ENCODE results near the gene RHEB.

Gene RHEB

DNA sequence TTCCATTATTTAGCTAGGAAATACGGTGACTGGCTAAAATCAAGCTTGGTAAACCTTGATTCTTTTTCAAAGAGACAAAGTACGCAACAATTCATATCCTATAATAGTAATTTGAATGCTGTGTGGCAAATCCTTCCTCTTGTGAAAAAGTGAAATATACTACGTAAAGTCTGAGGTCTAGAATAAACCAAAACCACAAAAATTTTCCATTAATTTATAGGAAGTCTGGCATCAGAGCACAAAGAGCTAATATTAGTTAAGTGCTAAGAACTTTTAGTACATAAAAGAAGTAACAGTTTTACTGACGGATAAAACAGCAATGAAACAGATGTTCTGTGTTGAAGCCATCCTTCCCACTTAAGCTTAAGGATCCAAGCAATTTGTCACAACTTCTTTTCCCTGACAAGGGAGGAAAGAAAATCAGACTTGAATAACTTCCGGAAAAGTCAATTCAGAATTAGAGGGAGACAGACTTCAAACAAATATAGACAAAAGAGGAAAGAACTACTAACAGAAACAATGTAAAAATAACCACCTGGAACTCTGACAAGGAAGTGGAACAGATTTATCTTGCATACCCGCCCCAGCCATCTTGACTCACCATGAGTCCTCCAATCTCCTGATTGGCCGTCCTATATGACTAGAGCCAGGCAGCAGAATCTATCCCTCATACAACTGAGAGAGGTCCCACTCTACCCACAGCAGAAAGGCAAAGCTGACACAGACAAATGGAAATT lies 34.6 kb downstream of the RHEB start:
- no peak for TF ChIP-seq EZH2 (IDR thresholded peaks at IDR 0.05; ENCODE audit: borderline replicate concordance, low read depth, low read length, severe bottlenecking)
- TF ChIP-seq, protein P1, sequence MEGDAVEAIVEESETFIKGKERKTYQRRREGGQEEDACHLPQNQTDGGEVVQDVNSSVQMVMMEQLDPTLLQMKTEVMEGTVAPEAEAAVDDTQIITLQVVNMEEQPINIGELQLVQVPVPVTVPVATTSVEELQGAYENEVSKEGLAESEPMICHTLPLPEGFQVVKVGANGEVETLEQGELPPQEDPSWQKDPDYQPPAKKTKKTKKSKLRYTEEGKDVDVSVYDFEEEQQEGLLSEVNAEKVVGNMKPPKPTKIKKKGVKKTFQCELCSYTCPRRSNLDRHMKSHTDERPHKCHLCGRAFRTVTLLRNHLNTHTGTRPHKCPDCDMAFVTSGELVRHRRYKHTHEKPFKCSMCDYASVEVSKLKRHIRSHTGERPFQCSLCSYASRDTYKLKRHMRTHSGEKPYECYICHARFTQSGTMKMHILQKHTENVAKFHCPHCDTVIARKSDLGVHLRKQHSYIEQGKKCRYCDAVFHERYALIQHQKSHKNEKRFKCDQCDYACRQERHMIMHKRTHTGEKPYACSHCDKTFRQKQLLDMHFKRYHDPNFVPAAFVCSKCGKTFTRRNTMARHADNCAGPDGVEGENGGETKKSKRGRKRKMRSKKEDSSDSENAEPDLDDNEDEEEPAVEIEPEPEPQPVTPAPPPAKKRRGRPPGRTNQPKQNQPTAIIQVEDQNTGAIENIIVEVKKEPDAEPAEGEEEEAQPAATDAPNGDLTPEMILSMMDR (IDR thresholded peaks at IDR 0.05; ENCODE audit: borderline replicate concordance, extremely low read depth, low read length, poor library complexity, severe bottlenecking), result no peak
- no peak overlapping the region for H3K4me3 ChIP-seq (ENCODE audit: low read depth in 1 of 2, low read length in 2 of 2)
- H3K36me3 ChIP-seq (ENCODE audit: insufficient read depth, low read length), result peaks cover 96% of the 10 kb centered on the region
- ATAC-seq (ENCODE audit: insufficient read depth, low read depth), result no peak
- no peak overlapping the region for H3K4me2 ChIP-seq (ENCODE audit: insufficient read depth, low read length)
- H2AFZ ChIP-seq (ENCODE audit: low read depth, low read length), result no peak overlapping the region
- H3K9ac ChIP-seq (ENCODE audit: low read depth, low read length), result no peak overlapping the region
- peaks cover 99% of the 10 kb centered on the region for H3K79me2 ChIP-seq (ENCODE audit: insufficient read depth, low read length)
- peaks cover 71% of the 10 kb centered on the region for H4K20me1 ChIP-seq (ENCODE audit: insufficient read depth, low read length)
- H3K27me3 ChIP-seq (ENCODE audit: insufficient read depth, low read length, poor library complexity), result no peaks in the 10 kb centered on the region
- no peak for DNase-seq
- H3K27ac ChIP-seq (ENCODE audit: low read length), result no peak overlapping the region
- H3K4me1 ChIP-seq (ENCODE audit: insufficient read depth, low read length), result no peaks in the 10 kb centered on the region
- no peaks in the 10 kb centered on the region for H3K9me3 ChIP-seq (ENCODE audit: insufficient read depth, low read length, severe bottlenecking)

GRCh38 chr7:151483711-151483983 lies 36.0 kb downstream of the RHEB start:
- H3K9me3 ChIP-seq (ENCODE audit: insufficient read depth, low read length, severe bottlenecking), result no peaks in the 10 kb centered on the region
- DNase-seq (no peak), ATAC-seq (ENCODE audit: insufficient read depth, low read depth) (no peak)
- H3K27me3 ChIP-seq (ENCODE audit: insufficient read depth, low read length, poor library complexity), result no peaks in the 10 kb centered on the region
- H4K20me1 ChIP-seq (ENCODE audit: insufficient read depth, low read length), result peaks cover 66% of the 10 kb centered on the region
- no peak overlapping the region for H3K4me2 ChIP-seq (ENCODE audit: insufficient read depth, low read length)
- H3K27ac ChIP-seq (ENCODE audit: low read length), result no peak overlapping the region
- TF ChIP-seq, protein P1 (IDR thresholded peaks at IDR 0.05; ENCODE audit: borderline replicate concordance, extremely low read depth, low read length, poor library complexity, severe bottlenecking), result no peak
- no peak for TF ChIP-seq EZH2 (IDR thresholded peaks at IDR 0.05; ENCODE audit: borderline replicate concordance, low read depth, low read length, severe bottlenecking)
- no peak overlapping the region for H3K4me3 ChIP-seq (ENCODE audit: low read depth in 1 of 2, low read length in 2 of 2)
- peaks cover 98% of the 10 kb centered on the region for H3K79me2 ChIP-seq (ENCODE audit: insufficient read depth, low read length)
- H3K36me3 ChIP-seq (ENCODE audit: insufficient read depth, low read length), result peaks cover 85% of the 10 kb centered on the region
- no peaks in the 10 kb centered on the region for H3K4me1 ChIP-seq (ENCODE audit: insufficient read depth, low read length)
- H2AFZ ChIP-seq (ENCODE audit: low read depth, low read length), result no peak overlapping the region
- H3K9ac ChIP-seq (ENCODE audit: low read depth, low read length), result no peak overlapping the region

DNA sequence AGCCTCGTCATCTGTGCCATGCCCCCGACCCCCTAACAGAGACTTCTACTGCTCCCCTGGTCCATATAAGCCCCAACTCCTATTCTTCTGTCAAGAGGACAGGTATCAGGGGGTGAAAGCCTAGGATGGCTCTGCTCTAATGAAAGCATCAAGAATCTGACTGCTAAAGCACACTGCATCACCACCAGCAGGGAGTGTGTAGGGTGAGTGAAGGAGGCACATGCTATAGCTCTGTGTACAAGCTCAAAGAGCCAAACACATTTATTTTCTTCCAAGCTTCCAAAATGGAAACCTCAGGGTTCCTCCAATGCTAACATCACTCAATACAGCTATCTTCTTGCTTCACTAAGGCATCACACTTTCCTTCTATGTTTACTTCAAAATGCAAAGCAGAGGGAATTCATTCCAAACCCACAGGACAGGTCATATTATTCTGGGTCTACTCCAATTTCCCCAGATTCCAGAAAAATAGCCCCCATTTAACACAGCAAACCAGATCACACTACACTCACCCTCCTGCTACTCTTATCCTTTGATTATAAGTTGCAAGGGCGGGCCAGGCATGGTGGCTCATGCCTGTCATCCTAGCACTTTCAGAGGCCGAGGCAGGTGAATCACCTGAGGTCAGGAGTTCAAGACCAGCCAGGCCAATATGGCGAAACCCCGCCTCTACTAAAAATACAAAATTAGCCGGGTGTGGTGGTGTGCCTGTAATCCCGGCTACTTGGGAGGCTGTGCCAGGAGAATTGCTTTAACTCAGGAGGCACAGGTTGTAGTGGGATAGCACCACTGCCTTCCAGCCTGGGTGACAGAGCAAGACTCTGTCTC lies 36.6 kb downstream of the RHEB start:
- Histone ChIP-seq H3K27ac (ENCODE audit: low read length) (no peak overlapping the region), H3K9me3 (ENCODE audit: insufficient read depth, low read length, severe bottlenecking) (no peaks in the 10 kb centered on the region), H3K4me1 (ENCODE audit: insufficient read depth, low read length) (no peaks in the 10 kb centered on the region), H3K27me3 (ENCODE audit: insufficient read depth, low read length, poor library complexity) (no peaks in the 10 kb centered on the region), H3K36me3 (ENCODE audit: insufficient read depth, low read length) (peaks cover 80% of the 10 kb centered on the region), H3K79me2 (ENCODE audit: insufficient read depth, low read length) (peaks cover 96% of the 10 kb centered on the region), H3K4me3 (ENCODE audit: low read depth in 1 of 2, low read length in 2 of 2) (no peak overlapping the region), H4K20me1 (ENCODE audit: insufficient read depth, low read length) (peaks cover 65% of the 10 kb centered on the region), H2AFZ (ENCODE audit: low read depth, low read length) (no peak overlapping the region), H3K9ac (ENCODE audit: low read depth, low read length) (no peak overlapping the region), H3K4me2 (ENCODE audit: insufficient read depth, low read length) (no peak overlapping the region)
- no peak for TF ChIP-seq EZH2 (IDR thresholded peaks at IDR 0.05; ENCODE audit: borderline replicate concordance, low read depth, low read length, severe bottlenecking)
- TF ChIP-seq, protein P1 (IDR thresholded peaks at IDR 0.05; ENCODE audit: borderline replicate concordance, extremely low read depth, low read length, poor library complexity, severe bottlenecking), result no peak
- DNase-seq, result no peak
- ATAC-seq (ENCODE audit: insufficient read depth, low read depth), result no peak
